Stomach smooth muscle (tissue), 2 donors: Measurements from ENCODE around the gene TMIE.
"Not testable (repeated sequence)": the region's sequence is repeated elsewhere in the genome, so short reads cannot be mapped to it uniquely, and the experiment has no call there.

ENCODE experiments used
- H3K27ac ChIP-seq: one replicate; pipeline ENCODE4 v1.7.0; 2013; ENCODE audit warnings: mild to moderate bottlenecking, low read length, inconsistent platforms
- H3K27me3 ChIP-seq, 2 donors: one replicate each; pipeline ENCODE4 v1.7.0; 2013; ENCODE audit warnings: low read length in 2 of 2; ENCODE audit not compliant: insufficient read depth in 2 of 2, control insufficient read depth in 1 of 2
- H3K36me3 ChIP-seq, 2 donors: one replicate each; pipeline ENCODE4 v1.7.0; 2013; ENCODE audit warnings: low read length in 2 of 2; ENCODE audit not compliant: control insufficient read depth in 2 of 2, insufficient read depth in 2 of 2
- H3K4me1 ChIP-seq: one replicate; pipeline ENCODE4 v1.7.0; 2013; ENCODE audit warnings: low read length; ENCODE audit not compliant: control insufficient read depth, insufficient read depth
- H3K4me3 ChIP-seq, 2 donors: one replicate each; pipeline ENCODE4 v1.7.0; 2013; ENCODE audit warnings: low read length in 2 of 2
- H3K9ac ChIP-seq, 2 donors: one replicate each; pipeline ENCODE4 v1.7.0; 2013; ENCODE audit warnings: low read length in 2 of 2, mild to moderate bottlenecking in 1 of 2
- H3K9me3 ChIP-seq, 2 donors: one replicate each; pipeline ENCODE4 v1.7.0; 2013; ENCODE audit warnings: low read length in 2 of 2; ENCODE audit not compliant: control insufficient read depth in 2 of 2
- donor health status: healthy.
- donor health status: Pancreatic carcinoma.

The TMIE gene

GRCh38 chr3:46753127-46753526, 51.9 kb downstream of the TMIE start:
- not testable (repeated sequence) for H3K9ac ChIP-seq

GRCh38 chr3:46755646-46756045, 54.5 kb downstream of the TMIE start:
- H3K4me3 ChIP-seq: no peak overlapping the region
- H3K27me3 ChIP-seq: no peaks in the 10 kb centered on the region
- no peak overlapping the region for H3K27ac ChIP-seq
- H3K4me1 ChIP-seq: no peaks in the 10 kb centered on the region
- no peaks in the 10 kb centered on the region for H3K9me3 ChIP-seq
- H3K9ac ChIP-seq: no peak overlapping the region
- no peaks in the 10 kb centered on the region for H3K36me3 ChIP-seq

More at GRCh38 chr3:46753127-46753526, 51.9 kb downstream of the TMIE start:
- not testable (repeated sequence) for H3K4me1 ChIP-seq, H3K4me3 ChIP-seq, H3K27me3 ChIP-seq, H3K9me3 ChIP-seq, H3K27ac ChIP-seq, H3K36me3 ChIP-seq

GRCh38 chr3:46756642-46757041, 55.5 kb downstream of the TMIE start:
- H3K27me3 ChIP-seq: no peaks in the 10 kb centered on the region
- H3K4me1 ChIP-seq: no peaks in the 10 kb centered on the region
- H3K9me3 ChIP-seq: no peaks in the 10 kb centered on the region
- H3K4me3 ChIP-seq: no peak overlapping the region
- no peak overlapping the region for H3K27ac ChIP-seq
- H3K36me3 ChIP-seq: no peaks in the 10 kb centered on the region
- H3K9ac ChIP-seq: no peak overlapping the region

- H3K27ac ChIP-seq: no peak overlapping the region
- H3K36me3 ChIP-seq: no peaks in the 10 kb centered on the region
- H3K9me3 ChIP-seq: peaks cover 0 to 4% of the 10 kb centered on the region in 2 donors
- H3K27me3 ChIP-seq: no peaks in the 10 kb centered on the region
- no peaks in the 10 kb centered on the region for H3K4me1 ChIP-seq
- no peak overlapping the region for H3K4me3 ChIP-seq
- no peak overlapping the region for H3K9ac ChIP-seq
Observed at GRCh38 chr3:46759239-46760167, 58.3 kb downstream of the TMIE start.
